HG03066 (cell line): Measurements from ENCODE around the gene MYH6.
"Not testable (repeated sequence)": the region's sequence is repeated elsewhere in the genome, so short reads cannot be mapped to it uniquely, and the experiment has no call there.

Experiments
- ATAC-seq: cut with Tn5 transposase; IDR thresholded peaks from one replicate; pipeline ENCODE4 v1.9.1; 2021; ENCODE audit warnings: low read depth; ENCODE audit not compliant: unreplicated experiment

MYH6 gene

DNA sequence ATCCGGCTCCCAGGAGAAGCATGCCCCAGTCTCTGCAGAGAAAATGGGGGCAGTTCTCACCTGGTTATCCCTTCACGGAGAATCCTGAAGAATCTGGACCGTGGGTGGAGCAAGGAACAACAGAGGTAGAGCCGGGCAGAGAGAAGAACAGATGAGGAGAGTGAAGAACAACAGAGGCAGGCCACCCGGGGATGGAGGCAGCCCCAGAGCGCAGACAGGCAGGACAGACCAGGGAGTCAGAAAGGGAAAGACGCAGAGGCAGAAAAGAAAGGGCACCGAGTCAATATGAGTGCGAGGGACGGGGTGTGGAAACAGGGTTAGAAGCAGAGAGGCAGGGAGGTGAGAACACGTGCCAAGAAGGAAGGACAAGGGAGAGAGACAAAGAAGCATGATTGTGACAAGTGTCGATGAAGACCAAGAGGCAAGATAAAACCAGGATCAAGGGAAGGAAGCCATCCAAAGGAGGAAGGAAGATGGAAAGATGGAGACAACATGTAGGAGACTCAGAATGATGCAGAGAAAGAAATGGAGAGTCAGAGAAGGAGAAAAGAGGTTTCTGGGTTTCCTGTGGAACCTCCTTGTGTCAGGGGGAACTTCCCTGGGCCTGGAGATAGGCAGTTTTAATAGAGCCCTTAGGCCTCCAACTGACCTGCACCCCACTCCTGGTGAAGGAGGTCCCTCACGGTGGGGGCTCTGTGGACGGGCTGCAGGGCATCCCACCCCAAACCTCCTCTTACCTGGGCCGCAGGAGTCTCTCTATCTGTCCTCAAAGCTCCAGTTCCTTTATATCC lies at the start of gene MYH6:
TSS of gene MYH6 (minus strand) at position 758 of the 791 bp plus-strand sequence. CDS start 1,050 bp downstream, outside the sequence.
- no peak for ATAC-seq

DNA sequence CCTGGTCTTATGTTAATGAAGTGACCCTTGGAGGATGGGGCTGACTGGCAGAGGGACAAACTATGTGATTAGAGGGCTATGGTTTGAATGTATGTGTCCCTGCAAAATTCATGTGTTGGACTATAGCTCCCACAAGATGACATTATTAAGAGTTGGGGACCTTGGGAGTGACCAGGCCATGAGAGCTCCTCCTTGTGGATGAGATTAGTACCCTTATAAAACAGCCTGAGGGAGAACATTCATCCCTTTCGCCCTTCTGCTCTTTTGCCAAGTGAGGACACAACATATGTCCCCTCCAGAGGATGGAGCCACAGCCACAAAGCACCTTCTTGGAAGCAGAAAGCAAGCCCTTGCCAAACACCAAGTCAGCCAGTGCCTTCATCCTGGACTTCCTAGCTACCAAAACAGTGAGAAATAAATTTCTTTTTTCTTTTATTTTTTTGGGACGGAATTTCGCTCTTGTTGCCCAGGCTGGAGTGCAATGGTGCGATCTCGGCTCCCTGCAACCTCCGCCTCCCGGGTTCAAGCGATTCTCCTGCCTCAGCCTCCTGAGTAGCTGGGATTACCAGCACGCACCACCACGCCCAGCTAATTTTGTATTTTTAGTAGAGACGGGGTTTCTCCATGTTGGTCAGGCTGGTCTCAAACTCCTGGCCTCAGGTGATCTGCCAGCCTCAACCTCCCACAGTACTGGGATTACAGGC lies 49.0 kb upstream of the MYH6 start:
- not testable (repeated sequence) for ATAC-seq

DNA sequence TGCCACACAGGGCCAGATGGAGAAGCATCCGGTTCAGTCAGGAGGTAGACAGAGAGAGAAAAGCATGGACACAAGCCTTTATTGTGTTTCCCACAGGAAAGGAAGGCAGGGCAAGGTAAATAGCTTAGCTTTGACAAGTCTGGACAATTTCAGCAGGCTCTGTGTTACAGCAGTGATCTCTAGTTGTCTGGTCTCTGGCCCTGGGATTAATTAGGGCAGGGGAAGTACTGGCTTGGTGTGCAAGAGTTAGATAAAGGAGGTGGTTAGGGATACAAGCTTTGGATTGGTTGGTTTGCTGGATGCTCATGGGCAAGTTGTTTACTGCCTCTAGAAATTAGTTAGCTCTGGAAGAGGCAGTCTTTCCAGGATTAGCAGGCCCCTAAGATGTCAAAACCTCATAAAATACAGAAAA lies 46.4 kb upstream of the MYH6 start:
- no peak for ATAC-seq

DNA sequence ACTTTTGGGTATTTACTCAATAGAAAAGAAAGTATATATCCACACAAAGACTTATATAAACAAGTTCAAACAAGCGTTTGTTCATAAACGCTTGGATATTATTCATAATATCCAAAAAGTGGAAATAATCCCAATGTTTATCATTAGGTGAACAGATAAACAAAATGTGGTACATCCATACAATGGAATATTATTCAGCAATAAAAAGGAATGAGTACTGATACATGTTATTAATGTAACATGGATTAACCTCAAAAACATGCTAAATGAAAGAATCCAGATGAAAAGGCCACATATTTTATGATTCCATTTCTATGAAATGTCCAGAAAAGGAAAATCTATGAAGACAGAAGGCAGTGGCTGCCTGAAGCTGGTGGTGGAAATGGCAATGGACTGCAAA lies 44.2 kb upstream of the MYH6 start:
- no peak for ATAC-seq

DNA sequence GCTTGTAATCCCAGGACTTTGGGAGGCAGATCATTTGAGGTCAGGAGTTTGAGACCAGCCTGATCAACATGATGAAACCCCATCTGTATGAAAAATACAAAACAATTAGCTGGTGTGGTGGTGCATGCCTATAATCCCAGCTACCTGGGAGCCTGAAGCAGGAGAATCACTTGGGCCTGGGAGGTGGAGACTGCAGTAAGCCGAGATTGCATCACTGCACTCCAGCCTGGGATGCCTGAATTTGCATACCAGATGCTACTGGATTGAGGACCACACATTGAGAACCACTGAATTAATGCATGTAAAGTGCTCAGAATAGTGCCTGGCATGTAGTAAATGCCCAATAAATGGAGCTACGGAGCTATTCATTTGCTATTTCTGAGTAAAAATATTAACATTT lies 42.3 kb upstream of the MYH6 start:
- no peak for ATAC-seq

DNA sequence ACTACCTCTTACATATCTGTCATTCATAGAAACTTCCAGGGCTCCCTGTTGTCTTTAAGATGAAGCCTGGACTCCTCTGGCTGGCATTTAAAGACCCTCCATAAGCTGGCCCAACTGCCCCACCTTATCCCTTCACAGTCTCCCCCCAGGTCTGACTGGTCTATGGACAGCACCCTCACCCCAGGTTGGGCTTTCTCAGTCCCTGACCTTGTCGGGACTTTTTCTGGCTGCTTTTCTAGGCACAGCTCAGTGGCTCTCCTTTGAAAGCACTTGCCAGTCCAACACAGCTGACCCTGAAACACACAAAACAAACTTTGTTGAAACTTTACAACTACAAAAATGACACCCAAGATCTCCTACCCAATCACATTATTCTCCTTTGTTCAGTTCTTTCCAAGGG lies 41.2 kb upstream of the MYH6 start:
- no peak for ATAC-seq

DNA sequence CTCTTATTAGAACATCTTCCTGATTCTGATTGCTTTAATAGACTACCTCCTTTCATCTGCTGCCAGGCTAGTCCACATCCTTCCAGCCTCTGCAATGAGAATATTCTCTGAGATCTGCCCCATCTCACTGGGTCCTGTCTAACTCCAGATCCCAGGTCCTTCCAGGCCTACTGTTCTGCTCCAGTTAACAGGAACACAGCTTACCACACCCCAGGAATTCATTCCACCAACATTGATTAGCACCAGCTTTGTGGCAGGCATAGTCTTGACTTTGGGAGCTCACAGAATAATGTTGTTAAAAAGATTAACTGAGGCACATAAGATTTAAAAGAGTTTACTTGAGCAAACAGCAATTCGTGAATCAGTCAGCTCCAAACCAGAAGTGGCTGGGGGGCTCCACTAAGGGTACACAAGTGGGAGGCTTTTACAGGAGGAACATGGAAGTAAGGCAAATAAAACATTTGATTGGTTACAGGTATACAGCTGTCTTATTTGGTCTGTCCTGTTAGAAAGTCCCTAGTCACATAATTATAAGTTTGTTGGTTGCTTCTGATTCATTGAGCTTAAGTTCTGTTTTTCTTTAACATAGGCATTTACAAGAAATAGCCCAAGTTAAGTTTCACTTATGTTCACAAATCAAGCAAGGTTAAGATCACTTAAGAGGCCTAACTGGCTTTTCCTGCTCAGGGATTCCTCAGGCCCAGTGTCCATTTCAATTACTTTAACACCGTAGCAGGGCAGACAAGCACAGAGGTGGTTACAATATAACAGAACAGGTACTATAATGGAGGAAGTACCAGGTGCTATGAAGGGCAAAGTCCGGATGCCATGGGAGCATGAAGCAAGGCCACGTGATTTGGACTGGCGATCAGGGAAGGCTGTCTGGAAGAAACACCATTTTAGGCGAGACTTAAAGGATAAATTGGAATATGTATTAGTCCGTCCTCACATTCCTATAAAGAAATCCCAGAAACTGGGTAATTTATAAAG lies 39.6 kb upstream of the MYH6 start:
- no peak for ATAC-seq

DNA sequence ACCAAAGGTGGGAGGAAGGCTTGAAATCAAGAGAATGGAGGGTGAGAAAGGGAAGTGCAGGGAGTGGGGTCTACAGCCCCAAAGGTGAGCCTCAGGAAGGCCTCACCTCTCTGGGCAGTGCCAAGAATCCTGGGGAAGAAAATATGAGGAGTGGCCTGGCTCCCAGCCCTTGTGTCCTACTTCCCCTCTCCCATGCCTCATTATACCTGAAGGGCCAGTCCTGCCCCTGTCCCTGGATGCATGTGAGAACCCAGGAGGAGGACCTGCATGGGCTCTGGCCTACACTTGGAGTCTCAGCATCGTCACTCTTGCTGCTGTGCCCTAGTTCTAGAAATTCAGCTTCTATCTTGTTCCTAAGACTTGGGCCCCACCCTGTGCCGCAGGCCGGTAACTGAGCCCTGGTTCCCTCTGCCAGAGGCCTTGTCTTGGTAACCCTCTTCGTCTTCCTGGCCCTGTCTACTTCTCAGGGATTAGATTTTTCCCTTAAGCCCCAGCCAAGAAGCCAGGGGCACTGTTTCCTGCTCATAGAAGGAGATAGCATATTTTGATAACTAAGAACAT lies 38.3 kb upstream of the MYH6 start:
- ATAC-seq = no peak

DNA sequence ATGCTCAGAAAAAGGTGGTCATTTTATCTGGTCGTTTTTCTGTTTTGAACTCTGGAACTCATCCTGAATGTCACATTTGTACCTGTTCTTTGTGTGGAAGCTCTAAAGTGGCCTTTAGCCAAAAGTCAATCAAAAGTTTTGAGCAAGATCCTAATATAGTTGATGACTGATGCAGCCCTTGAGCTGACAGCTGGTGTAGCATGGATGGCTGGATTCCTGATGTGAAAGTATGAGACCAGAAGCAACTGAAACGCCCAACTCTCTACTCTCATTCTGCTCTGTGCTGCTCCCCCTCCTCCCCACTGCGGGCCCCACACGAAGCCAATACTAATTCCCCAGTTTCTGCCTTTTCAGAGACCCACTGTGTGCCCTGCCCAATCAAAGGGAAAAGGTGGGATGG lies 37.7 kb upstream of the MYH6 start:
- ATAC-seq = no peak

DNA sequence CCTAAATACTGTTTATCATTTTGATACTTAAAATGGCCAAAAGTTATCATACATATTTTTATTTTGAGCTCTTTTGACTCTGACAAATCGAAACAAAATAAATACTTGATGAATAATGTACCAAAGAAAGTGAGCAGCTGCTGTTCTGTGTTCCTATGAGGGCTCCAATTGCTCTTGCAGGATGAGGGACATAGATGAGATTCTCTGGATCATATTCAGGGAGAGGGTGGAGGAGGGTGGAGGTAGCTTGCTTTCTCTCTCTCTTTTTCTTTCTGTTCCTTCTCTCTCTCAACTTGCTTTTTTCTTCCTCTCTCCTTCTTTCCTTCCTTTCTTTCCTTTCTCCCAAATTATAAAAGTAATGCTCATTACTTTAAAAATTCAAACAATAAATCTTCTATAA lies 36.2 kb upstream of the MYH6 start:
- no peak for ATAC-seq

DNA sequence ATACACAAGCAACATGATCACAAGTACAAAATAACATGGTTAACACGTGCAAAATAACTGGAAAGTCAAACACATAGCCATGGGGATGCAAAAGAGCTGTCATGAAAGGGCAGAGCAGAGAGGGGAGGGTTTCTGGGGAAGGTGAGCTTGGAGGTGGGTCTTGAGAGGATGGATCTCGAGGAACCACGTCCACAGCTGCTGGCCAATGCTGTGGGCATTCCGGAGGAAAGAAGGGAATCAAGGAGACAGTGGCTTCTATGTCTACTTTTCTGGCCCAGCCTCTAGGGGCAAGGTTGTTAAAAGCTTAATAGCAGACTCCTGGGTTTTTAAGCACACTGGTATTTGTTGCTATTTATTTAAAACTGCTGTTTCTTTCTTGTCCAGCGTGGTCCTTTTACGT lies 35.8 kb upstream of the MYH6 start:
- no peak for ATAC-seq

DNA sequence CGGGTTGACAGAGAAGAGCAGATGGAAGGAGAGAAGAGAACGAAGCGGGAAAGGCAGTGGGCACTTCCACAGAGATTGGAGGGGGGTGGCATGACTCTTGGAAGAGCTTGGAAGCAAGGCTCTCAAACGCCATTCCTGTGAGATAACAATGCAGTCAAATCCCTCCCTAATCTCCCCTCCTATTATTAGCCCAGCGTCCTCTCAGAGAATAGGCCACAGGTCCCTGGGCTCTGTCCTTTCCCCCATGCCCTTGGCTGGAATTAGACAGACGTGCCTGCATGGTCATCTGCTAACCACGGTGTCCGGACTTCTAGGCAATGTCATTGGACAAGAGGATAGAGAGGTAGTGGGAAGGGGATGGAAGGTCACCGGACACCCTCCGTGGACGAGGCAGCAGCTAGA lies 35.3 kb upstream of the MYH6 start:
- no peak for ATAC-seq

DNA sequence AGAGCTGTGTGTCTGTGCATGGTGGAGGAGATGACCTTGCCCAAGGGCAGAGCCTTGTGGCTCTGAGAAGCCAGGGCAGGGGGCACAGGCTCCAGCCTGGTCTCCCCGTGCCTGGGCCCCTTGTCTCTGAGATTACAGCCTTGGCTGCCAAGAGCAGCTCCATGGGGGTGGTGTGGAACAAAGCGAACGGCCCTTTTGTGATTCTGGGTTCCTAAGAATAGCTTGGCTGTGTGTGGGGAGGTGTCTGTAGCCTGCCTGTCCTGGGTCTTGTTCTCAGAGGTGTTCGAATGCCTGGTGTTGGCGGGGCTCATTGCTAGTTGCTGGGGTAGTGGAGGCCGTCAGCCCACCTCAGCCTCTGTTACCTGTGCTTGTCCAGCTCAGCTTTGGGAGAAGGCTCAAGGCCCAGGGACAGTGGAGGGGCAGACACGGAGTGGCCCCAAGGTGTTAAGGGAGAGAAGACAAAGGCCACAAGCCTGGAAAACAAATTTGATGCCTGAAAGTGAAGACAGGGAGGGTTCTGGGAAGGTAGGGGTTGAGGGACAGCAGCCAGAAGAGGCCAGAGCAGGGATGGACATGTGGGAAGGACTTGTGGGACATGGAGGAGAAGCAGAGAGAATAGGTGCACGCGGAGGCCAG lies 34.8 kb upstream of the MYH6 start:
- ATAC-seq = no peak

DNA sequence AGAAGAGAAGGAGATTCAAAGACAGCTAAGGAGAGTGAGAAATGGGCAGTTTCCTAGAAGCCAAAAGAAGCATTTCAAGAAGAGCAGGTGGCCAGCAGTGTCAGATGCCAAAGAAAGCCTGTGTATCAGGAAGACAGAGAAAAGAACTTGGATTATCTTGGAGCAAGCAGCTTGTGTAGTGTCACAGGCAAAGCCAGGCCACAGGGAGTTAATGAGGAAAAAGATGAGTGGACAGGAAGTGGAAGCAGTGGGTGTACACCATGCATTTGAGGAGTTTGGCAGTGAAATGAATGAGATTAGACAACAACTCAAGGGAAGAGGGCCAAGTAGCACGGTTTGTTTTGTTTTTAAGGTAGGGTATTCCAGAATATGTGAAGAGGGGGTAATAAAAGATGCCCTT lies 33.0 kb upstream of the MYH6 start:
- no peak for ATAC-seq

DNA sequence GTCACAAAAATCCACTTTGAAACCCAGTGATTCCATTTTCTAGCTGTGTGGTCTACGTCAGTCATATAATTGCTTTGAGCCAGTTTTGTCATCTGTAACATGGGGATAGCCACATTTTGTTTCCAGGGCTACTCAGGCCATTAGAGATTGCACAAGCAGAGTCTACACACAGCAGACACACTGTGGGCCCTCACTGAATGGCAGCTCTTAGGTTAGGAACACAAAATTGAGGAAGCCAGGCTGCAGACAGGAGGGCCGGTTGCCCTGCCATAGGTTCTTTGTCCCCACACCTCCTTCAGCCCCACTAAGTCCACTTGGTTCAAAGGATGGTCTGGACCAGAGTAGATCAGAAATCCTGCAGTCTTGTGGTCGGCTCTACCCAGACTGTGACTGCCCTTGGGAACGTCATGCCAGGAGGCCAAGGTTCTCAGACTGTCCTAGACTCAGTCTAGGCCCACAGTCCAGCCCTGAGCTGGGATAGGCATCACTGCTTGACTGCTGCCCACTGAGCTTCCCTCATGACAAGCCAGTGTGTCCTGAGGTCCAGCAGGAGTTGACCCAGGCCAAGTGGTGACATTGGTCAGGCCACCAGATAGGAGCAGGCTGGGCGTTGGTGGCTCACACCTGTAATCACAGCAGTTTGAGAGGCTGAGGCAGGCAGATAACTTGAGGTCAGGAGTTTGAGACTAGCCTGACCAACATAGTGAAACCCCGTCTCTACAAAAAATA lies 31.2 kb upstream of the MYH6 start:
- ATAC-seq = no peak

DNA sequence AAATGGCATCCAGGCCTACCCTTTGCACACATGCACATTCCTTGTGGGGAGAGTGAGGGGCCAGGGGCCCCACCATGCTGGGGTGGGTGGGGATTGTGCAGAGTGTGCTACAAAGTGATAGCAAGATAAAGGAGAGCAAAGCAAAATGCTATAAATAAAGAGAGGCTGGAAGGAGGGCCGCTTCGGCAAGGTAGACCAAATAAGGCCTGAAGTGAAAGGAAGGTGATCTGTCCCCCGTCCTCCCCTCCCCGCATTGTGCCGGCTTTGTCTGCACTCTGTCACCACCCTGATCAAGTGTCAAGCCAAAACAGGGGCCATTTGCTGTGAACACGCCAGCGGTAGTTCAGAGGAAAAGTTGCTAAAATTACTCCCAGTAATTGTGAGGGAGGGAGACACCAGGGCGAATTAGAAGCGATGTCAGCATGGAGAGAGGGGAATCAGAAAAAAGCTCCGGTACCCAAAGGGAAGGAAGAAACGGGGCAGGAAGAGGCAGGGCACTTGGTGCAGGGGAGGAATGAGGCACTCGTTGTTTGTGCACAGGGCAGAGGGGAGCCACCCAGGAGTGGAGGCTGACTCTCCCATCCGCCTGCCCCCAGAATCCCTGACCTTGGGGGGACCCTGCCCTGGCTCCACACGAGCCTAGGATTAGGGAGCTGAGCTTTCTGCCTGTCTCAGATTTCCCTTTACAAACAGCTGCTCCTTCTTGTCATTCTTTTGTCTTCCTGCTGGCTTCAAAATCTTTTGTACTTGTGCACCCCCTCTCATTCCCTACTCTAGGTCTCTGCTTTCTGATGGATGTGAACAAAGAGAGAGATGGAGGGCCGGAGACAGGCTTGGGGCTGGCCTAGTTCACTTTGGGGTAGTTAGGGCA lies 30.3 kb upstream of the MYH6 start:
- no peak for ATAC-seq

DNA sequence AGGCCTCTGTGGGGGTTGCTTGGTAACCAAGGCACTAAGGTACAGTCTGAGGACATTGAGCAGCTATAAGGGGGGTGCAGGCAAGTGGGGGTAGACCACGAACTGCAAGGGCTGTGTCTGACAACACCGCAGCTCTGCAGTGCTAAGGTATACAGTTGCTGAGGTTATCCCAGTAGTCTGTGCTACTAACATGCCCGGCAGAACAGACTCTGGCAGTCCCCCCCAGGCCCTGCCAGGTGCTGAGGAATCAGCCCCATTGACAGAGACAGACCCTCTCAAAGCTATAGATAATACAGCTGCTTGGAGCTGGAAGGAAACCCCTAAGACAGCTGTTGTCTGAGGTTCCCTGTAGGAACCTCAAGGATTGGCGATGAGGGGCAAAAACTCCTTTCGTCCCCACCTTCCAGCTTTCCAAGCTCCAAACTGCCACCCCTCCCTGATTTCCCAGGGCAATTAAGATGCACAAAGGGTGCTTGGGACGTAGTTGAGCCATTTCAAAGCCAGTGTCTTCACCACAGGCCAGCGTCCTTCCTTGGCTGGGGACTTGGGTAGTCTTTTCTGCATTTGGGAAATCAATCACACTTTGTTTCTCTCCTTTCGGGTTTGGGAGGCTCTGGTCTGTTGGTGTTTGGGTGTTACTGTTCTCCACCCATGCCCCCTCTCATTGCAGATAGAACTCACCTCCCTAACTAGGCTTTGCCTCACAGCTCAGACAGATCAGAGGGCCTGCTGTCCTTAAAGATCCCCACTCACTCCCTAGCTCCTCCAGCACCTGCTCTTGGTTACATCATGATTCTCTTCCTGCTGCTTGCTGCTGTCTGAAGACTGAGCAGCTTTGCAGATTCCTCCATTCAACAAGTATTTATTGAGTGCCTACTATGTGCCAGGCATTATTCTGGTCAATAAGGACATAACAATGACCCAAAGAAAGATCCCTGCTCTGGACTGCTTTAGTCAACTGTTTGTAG lies 29.3 kb upstream of the MYH6 start:
- ATAC-seq = no peak
